ENCODE measurements around the gene CASP1.
"Not testable (repeated sequence)": the region's sequence is repeated elsewhere in the genome, so short reads cannot be mapped to it uniquely, and the experiment has no call there.

CASP1 gene

DNA sequence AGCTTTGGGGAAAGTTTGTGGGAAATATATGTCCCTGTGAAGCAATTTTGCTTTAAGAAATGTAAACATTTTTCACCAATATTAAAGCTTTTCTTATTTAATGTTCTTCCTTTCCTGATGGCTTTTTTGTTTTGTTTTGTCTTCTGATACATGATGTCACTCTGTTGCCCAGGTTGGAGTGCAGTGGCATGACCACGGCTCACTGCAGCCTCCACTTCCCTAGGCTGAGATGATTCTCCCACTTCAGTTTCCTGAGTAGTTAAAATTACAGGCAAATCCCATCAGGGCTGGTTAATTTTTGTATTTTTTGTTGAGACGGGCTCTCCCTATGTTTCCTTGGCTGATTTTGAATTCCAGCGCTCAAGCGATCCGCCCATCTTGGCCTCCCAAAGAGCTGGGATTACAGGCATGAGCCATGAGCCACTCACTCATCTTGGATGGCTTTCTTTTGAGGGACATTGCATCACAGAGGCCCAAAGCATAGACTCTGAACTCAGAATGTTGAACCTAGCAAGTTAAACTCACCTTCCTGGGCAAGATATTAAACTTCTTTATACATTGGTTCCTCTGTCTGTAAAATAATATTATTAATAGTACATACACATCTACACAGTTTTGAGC lies 10.8 kb upstream of the CASP1 start:
- DNase-seq = no peak

DNA sequence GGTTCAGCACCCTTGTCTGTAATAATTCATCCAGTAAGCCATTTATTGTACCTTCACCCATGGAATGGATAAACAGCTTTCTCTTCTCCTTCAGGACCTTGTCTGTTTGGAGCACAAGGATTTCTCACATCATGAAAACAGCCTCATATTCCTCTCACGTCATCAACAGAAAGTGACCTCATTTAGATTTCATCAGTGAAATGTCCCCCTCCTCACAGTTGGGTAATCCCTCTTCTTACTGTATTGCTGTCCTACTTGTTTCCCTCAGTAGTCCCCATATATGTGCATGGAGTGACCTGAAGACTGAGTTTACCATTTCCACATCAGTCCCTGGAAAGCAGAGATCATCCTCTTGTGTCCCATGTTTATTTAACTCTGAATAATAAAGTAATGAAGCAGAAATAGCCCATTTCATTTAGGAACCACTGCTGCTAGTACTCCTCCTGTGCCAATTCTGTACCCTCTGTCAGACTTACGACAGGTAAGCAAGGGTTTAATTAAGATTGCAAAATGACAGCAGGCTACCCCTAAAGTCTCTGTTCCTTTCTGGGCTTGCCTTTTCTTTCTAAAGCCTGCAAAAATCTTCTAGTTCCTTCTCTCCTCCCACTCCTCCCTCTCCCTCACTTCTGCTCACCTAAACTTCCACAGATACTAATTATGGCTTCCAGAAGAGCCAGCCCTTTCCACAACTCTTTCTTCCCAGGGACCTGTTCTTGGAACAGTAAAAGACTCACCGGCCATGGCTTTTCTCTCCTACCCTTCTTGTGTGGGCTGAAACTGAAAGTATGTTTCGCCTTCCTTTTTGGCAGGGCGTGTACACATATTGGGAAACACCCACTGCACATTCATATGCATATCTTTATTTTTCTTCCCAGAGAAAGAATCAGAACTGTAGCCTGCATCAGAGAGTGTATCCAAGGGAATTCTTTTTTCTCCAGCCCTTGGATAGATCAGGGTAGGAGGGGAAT lies 9.9 kb upstream of the CASP1 start, which contains the start of gene CARD16:
Gene CARD16, minus strand, starts transcription at position 779 of the 968 bp plus-strand sequence. Its CDS starts 38 bp downstream, at position 741.
- not testable (repeated sequence) for DNase-seq

DNA sequence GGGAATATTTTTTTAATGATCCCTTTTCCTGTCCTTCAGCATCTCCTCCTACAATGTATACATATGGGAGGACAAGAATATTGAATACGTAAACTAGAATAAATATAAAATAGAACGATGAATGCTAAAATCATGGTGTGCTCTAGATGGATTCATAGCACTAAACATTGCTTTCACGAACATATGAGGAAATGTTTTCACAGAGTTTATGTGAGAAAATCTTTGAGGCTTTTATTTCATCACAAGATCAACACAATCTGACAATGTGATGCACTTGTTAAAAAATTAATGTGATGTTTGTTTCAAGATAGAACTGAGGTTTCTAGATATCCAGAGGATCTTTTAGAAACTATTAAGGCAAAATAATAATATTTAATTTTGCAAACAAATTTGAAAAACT lies 7.2 kb upstream of the CASP1 start:
- no peak for DNase-seq

DNA sequence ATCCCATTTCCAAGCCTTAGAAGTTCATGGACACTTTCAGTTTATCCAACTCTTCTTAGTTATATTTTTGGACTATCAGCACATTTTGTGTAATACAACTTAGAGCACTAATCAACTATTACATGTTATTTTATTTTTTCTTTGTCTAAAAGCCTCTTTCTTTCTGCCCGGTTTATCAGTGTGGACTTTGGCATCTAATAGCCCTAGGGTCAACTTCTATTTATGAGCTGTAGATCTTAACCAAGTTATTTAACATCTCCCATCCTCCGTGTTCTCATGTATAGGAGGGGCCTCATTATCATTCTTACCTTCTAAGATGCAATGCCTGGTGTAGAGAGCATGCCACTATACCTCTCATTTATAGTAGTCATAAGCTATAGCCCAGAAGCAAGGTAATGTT lies 5.8 kb upstream of the CASP1 start:
- no peak for DNase-seq

DNA sequence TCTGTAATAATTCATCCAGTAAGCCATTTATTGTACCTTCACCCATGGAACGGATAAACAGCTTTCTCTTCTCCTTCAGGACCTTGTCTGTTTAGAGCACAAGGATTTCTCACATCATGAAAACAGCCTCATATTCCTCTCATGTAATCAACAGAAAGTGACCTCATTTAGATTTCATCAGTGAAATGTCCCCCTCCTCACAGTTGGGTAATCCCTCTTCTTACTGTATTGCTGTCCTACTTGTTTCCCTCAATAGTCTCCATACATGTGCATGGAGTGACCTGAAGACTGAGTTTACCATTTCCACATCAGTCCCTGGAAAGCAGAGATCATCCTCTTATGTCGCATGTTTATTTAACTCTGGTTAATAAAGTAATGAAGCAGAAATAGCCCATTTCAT lies 556 bp downstream of the CASP1 start:
- not testable (repeated sequence) for DNase-seq

DNA sequence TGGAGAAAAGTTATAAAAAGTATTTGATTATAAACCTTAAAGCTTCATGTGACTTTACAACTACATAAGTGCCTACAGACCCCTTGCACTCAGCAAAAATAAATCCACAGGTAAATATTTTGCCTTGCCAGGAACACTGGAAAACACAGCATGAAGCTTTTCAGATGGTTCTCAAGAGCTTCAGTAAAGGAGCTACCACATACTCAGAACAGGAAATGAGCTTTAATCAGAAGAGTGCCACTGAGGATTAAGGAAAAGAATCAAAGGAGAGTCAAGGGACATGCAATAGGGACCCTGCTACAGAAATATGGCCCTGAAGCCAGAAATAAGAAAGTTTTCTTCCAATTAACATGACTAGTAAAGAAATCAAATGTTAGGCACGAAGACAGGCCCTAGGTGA lies 1.2 kb downstream of the CASP1 start:
- DNase-seq = no peak

DNA sequence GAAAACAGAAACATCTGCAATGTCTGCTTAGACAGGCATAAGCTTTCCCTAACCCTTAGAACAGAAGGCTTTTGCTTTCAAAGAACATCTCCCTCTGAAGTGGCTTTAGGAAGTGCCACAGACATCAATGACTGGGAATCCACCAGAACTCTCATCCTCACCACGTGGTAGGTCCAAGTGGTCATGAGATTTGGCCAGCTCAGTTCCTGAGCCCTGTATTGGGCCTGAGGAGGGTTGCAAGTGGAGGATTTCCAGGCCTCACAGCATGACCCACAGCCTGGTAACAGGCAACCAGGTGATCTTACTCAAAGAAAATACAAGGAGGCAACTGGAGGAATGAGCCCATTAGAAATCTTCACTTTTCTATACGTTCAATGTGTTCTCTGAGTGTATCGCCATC lies 1.6 kb downstream of the CASP1 start:
- DNase-seq = no peak

DNA sequence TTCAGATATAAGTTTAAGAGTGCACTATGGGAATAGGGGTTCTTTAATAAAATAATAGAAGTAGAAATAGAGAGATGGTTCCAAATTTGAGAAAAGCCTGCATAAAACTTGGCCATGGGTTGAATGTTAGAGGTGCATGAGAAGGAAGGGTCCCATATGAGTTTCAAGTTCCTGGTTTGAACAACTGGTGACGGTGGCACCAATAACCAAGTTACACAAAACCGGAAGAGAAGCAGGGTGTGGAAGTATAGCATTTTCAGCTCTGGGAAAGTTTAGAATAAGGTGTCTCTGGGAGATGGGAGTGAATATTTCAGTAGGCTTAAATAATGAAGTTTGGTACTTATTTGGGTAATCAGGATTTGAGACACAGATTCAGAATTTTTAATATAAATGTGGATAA lies 2.4 kb downstream of the CASP1 start:
- DNase-seq = no peak

DNA sequence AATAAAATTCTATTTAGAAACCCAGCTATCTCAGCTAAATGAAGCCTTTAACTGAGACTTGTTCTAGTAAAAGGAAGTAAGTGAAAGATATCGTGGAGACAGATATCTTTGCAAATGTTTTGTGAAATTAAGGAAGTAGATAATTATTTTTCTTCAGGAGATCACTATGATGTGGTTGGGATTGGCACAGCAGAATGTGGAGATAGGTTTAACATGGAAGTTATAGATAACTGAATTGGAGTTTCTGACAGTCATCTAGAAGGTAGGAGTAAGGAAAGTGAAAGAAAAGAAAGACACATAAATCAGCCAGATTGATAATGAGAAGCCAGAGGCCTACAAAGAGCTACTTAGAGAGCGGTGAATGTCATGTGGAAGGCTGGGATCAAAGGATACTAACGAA lies 7.3 kb downstream of the CASP1 start:
- DNase-seq = no peak

DNA sequence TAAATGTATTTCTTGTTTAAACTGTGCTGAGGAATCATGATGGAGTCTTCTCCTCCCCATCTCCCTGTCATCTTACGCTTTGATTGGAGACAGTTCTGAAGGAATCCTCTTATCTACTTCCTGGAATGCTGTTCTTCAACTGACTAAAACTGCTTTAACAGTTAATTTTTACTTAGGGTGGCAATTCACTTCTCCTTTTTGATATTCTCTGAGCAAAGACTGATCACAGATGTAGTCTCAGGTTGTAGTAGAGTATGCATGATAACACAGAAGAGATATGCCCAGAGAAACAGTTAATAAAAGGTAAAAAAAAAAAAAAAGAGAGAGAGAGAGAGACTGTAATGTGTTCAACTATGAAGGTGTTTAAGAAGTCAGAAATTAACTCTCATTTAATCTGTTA lies 10.6 kb downstream of the CASP1 start:
- no peak for DNase-seq

DNA sequence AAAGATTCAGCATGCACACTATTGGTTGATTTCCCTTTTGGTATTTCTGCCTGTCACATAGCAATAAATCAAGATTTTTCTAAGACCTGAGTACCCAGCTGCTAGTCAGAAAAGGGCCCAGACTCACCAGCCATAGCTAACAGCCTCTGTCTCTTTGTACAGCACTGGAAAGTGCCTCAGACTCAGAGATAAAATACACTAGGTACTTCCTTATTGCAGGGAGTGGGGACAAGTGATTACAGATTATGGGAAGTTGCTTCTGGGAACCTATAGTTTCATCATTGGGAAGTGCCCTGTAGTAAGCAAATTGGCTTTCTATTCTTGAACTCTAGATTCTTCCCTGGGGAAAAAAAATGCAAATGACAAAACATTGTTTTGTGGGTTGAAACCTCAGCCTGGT lies 11.9 kb downstream of the CASP1 start, which contains the start of gene CASP5:
Gene CASP5, minus strand, starts transcription at position 166 of the 400 bp plus-strand sequence. Its CDS starts 32 bp downstream, at position 134.
- no peak for DNase-seq

DNA sequence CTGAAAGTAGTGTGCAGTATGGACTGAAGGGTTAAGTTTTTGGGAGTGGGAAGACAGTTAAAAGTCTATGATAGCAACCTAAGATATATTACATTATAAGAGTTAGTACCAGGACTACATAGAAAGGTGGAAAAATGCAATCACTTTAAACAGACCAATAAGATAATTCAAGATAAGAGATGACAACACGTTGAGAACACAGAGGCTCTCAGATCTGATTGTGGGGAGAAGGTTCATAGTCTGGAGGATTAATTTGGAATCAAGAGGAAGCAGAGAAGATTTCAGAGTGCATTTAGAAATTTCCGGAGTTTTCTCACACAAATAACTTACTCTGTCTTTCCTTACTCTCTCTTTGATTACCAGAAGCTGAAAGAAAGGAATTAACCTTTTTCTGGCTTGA lies 12.4 kb downstream of the CASP1 start:
- DNase-seq = no peak

DNA sequence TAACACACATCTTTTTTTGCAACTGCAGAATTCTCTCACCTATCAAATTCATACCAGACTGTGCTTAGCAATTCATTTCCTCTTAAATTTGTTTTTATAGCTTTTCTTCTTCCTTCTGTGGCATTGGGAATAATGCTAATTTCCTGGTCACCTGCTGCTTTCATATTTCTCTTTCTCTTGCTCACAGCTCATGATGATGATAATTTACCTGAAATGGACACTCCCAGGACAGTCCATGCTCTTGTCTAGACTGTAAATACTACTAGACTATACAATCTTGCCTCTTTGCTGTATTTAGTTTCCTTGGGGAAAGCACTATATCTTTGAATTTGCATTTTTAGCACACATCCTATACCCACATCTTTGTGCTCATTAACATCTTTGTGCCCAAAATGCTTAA lies 27.5 kb downstream of the CASP1 start:
- DNase-seq = no peak

DNA sequence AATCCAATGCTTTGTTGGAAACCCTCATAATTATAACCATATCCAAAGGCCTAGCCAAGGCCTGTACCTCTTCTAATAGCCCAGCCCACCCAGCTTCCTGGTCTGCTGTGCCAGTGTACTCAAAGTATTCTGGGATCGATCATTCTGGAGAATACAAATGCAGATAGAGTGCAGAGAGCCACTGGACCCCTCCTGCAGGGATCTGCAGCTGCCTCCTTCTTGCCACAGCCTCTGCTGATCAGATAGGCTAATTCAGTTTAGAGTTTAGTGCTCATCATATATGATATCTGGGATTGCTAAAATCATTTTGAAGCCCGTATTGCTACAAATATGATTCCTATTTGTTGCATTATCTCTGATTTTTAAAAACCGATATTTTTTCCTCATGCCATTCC lies 29.5 kb downstream of the CASP1 start:
- no peak for DNase-seq

DNA sequence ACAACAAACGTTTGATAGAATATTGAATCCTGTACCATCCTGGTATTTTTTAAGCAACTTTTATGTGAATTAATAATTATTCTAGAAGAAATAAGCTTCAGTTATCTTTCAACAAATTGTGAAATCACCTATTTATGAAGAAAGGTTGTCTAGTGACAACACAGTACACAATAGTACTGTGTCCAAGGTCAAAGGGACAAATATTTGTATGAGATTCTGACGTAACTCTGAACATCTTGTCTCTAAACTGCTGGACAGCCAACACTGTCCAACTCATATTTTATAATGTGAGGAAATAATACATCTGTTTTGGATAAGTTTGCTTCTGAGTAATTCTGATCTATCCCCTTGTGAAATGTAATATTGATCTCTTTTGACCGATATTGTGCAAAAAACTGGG lies 30.9 kb downstream of the CASP1 start:
- DNase-seq = no peak

DNA sequence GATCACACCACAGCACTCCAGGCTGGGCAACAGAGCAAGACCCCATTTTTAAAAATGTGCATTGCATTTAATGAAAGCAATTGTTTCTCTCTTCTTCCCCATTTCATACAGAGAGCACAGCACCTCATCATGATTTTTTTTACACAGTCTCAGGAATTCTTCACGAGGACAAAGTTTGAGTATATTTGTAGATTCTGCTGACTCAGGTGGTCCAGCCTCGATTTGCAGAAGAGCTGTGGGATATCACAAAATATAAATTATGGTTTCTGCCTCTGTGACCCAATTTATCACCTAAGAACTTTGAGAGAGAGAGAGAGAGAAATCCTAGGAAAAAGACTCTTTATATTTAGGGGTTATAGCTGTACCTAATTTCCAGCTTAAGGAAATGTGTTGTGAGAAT lies 31.8 kb downstream of the CASP1 start:
- no peak for DNase-seq

DNA sequence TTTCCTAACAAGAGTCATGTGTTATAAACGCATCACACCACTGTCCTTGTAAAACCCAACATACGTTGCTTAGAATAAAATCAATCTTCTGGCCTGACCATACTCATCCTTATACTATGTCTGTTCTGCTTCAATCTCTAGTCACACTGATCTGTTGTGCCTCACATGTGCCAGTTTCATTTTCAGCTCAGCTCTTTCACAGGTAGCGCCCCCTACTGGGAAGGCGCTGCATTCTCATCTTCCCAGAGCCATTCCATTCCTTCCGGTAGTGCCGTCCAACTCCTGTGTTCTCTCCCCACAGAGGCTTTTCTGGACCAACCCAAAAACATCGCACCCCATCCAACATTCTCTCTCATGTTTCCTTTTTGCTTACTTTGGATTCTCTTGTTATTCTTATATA lies 34.1 kb downstream of the CASP1 start:
- DNase-seq = no peak

DNA sequence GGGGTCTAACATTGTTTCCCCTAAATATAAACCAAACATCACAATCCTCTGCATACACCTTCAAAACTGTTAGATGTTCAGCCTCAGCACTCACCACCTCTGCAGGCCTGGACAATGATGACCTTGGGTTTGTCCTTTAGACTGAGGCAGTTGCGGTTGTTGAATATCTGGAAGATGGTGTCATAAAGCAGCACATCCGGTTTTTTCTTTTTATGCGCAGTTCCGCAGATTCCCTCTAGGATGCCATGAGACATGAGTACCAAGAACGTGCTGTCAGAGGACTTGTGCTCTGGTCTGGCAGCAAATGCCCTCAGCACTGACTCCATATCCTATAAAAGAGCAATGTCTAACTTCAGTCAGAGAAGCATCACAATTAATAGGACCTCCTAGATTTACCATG lies 34.8 kb downstream of the CASP1 start:
- DNase-seq = no peak

DNA sequence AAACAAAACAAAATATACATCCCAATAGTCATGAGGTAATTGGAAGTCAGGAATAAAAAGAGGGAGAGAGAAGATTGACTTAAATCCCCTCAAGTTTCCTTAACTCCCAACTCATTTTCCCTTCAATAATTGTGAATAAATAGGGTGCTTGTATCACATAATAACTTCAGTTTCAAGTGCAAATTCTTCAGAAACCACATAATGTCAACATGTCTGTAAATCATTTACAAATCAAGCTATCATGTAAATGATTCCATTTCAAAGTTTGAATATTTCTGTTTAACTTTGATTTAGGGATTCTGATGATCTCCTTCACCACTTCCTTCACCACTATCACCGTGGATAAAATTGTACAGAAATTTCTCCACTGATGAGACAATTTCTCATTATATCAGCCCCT lies 35.2 kb downstream of the CASP1 start:
- DNase-seq = no peak

DNA sequence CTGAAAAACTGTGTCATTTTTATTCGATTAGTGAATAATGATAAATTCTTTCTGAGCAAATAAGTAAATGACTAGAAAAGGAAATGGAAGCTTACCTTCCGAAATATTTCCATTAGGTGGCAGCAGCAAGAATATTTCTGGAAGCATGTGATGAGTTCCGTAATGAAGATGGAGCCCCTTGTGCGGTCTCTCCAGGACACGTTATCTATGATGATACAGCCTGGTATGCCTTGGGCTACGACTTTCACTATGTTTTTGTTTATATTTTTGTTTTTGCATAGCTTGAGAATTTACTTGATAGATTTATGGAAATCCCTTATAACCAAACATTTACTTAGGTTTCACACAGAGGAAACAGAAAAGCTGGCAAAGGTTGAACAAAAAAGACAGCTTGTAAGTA lies 37.7 kb downstream of the CASP1 start:
- DNase-seq = no peak

DNA sequence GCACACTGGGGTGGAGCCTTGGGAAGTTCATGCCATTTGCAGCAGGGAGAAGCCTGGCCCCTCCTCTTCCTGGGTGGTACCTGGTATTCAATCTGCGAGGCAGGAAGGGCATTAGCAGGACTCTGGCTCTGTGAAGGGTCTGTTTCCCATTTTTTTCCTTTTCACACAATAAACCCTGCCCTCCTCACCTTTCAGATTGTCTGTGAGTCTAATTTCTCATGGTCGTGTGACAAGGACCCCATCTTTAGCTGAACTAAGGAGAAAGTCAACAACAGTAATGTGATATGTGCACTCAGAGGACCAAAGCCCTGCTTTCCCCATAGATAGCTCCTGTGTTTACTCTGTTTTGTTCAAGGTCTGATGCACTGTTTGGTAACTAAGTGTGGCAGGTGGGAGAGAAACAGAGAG lies 39.9 kb downstream of the CASP1 start:
- DNase-seq = no peak

DNA sequence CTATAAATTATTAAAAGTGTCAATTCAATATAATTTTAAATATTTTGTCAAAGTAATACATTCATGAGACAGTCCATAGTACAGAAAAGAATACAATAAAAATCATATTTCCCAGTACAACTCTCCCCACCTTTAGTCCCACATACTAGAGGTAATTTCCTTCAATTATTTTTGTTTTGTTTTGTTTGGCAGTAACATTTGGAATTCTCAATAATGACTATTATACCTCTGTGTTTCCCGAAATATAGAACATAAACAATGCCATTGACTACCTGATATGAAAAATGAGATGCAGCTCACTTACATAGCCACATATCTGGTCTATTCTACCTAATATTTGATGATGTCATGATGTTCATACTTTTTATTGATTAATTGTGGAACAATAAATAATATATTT lies 42.2 kb downstream of the CASP1 start:
- no peak for DNase-seq

DNA sequence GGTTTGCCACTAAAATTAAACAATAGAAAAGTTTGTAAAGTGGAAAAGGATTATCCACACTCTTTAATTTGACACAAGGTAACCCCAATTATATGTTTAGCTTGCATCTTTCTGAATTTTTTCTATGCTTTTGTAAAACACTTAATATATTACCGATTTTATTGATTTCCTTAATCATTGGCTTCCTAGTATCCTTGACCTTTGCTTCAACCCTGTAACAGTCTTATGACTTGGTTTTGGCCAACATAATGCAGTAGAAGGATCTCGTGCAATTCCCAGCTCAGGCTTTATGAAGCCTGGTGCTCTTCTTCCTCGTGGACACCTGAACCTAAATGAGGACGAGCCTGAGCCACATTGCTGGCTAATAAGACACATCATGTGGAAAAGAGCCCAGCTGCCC lies 43.0 kb downstream of the CASP1 start:
- no peak for DNase-seq

DNA sequence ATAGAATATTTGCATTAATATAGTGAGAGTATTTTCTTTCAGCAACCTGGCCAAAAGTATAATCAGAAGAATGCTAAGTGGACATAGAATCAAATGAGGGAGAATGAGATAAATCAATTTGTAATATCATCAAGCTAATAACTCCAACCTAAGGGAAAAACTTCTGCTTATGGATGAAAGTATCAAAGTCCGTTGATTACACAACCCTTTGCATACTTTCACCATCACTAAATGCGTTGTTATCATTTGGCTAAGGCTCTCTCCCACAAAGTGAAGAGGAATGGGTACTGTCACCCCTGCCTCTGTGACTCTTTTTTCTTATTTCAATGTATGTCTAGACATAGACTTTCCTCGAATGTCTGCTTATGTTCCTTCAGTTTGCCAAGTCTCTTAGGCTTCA lies 50.1 kb downstream of the CASP1 start:
- DNase-seq = no peak
